ENCODE data around the gene ELMO1. TPM values are rescaled to one million over a fixed set of nuclear protein-coding genes. Genes with fewer than 3 reads are reported as not detected.

ELMO1 gene
- polyA plus RNA-seq, 1 experiment: not detected

- Histone ChIP-seq H3K9me3 (ENCODE audit: control insufficient read depth, insufficient read depth, low read length) (peaks cover 26% of the 10 kb centered on the region), H3K27ac (ENCODE audit: low read depth, low read length) (no peak overlapping the region), H3K4me3 (ENCODE audit: low read depth, low read length) (no peak overlapping the region), H3K27me3 (ENCODE audit: control insufficient read depth, insufficient read depth, low read length) (no peaks in the 10 kb centered on the region)
- CTCF ChIA-PET: no interaction called here
- POLR2A ChIA-PET: no interaction called here
- no peak for TF ChIP-seq CTCF (IDR thresholded peaks at IDR 0.05; ENCODE audit: low read depth, low read length)
- no peak for DNase-seq (ENCODE audit: low read depth, low spot score)
Observed at GRCh38 chr7:37320140-37320847, 128.4 kb downstream of the ELMO1 start.

GRCh38 chr7:37318541-37318940 lies 130.1 kb downstream of the ELMO1 start:
- H3K27ac ChIP-seq (ENCODE audit: low read depth, low read length): no peak overlapping the region
- ChIA-PET POLR2A (no interaction called here), CTCF (no interaction called here)
- no peak for DNase-seq (ENCODE audit: low read depth, low spot score)
- no peak for TF ChIP-seq CTCF (IDR thresholded peaks at IDR 0.05; ENCODE audit: low read depth, low read length)
- H3K9me3 ChIP-seq (ENCODE audit: control insufficient read depth, insufficient read depth, low read length): peaks cover 11% of the 10 kb centered on the region
- H3K4me3 ChIP-seq (ENCODE audit: low read depth, low read length): no peak overlapping the region
- H3K27me3 ChIP-seq (ENCODE audit: control insufficient read depth, insufficient read depth, low read length): no peaks in the 10 kb centered on the region

GRCh38 chr7:37315772-37316715 lies 132.6 kb downstream of the ELMO1 start:
- no peak overlapping the region for H3K27ac ChIP-seq (ENCODE audit: low read depth, low read length)
- H3K27me3 ChIP-seq (ENCODE audit: control insufficient read depth, insufficient read depth, low read length): no peaks in the 10 kb centered on the region
- DNase-seq (ENCODE audit: low read depth, low spot score): no peak
- H3K9me3 ChIP-seq (ENCODE audit: control insufficient read depth, insufficient read depth, low read length): peaks cover 23% of the 10 kb centered on the region
- no peak overlapping the region for H3K4me3 ChIP-seq (ENCODE audit: low read depth, low read length)
- CTCF ChIA-PET: no interaction called here
- POLR2A ChIA-PET: no interaction called here
- no peak for TF ChIP-seq CTCF (IDR thresholded peaks at IDR 0.05; ENCODE audit: low read depth, low read length)

- POLR2A ChIA-PET: no interaction called here
- Histone ChIP-seq H3K27me3 (ENCODE audit: control insufficient read depth, insufficient read depth, low read length) (no peaks in the 10 kb centered on the region), H3K4me3 (ENCODE audit: low read depth, low read length) (no peak overlapping the region), H3K9me3 (ENCODE audit: control insufficient read depth, insufficient read depth, low read length) (peaks cover 28% of the 10 kb centered on the region), H3K27ac (ENCODE audit: low read depth, low read length) (no peak overlapping the region)
- DNase-seq (ENCODE audit: low read depth, low spot score): no peak
- TF ChIP-seq CTCF (IDR thresholded peaks at IDR 0.05; ENCODE audit: low read depth, low read length): no peak
- CTCF ChIA-PET: no interaction called here
Observed at GRCh38 chr7:37312608-37313007, 136.1 kb downstream of the ELMO1 start.

GRCh38 chr7:37311355-37311754 lies 137.3 kb downstream of the ELMO1 start:
- no peaks in the 10 kb centered on the region for H3K27me3 ChIP-seq (ENCODE audit: control insufficient read depth, insufficient read depth, low read length)
- H3K4me3 ChIP-seq (ENCODE audit: low read depth, low read length): no peak overlapping the region
- no peak overlapping the region for H3K27ac ChIP-seq (ENCODE audit: low read depth, low read length)
- POLR2A ChIA-PET: no interaction called here
- DNase-seq (ENCODE audit: low read depth, low spot score): no peak
- no peak for TF ChIP-seq CTCF (IDR thresholded peaks at IDR 0.05; ENCODE audit: low read depth, low read length)
- peaks cover 26% of the 10 kb centered on the region for H3K9me3 ChIP-seq (ENCODE audit: control insufficient read depth, insufficient read depth, low read length)
- CTCF ChIA-PET: no interaction called here
